Esophagus mucosa (tissue), 1 donor: Measurements from ENCODE around the gene HNF4A. TPM values are rescaled to one million over a fixed set of nuclear protein-coding genes. Genes with fewer than 3 reads are reported as not detected.
A peak's percentile ranks its signal among the peaks of the same experiment; 100 is the strongest.
"Not testable (repeated sequence)": the region's sequence is repeated elsewhere in the genome, so short reads cannot be mapped to it uniquely, and the experiment has no call there.

Experiments
- ATAC-seq: fragments of 200-7000 bp; cut with Tn5 transposase; one replicate; pipeline ENCODE4 v1.9.1; 2020
- total RNA-seq: library from RNA; stranded (reverse); gene quantifications from one replicate; pipeline ENCODE4 v1.2.4, GENCODE V29; 2023
- donor health status: DM: yes; HTN: yes; CAD: no.

HNF4A gene
- not detected for total RNA-seq

DNA sequence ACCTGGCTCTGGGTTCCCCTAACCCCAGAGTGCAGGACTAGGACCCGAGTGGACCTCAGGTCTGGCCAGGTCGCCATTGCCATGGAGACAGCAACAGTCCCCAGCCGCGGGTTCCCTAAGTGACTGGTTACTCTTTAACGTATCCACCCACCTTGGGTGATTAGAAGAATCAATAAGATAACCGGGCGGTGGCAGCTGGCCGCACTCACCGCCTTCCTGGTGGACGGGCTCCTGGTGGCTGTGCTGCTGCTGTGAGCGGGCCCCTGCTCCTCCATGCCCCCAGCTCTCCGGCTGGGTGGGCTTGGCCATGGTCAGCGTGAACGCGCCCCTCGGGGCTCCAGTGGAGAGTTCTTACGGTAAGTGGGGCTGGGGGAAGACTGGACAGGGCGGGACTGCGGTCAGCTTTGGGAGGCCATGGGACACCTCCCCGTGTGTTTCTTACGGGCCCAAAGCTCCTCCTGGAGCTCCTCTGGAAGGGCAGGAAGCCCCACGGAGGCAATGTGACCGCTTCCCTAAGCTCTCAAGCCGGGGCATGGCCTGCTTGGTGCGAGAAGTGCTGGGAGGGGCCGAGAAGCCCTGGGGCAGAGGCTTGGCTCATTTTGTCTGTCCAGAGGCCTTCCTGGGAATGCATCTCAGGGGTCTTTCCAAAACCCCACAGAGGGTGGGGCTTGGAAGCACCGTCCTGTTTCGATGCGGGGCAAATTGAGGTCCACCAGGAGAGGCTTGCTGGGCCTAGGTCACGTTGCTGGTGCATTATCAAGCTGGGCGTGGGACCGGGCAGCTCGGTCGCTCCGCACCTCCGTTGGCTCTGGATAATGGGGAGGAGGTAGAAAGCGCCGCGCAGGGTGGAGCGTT is at the start of gene HNF4A:
Gene HNF4A, plus strand, starts transcription at position 202 of the 855 bp plus-strand sequence. Its CDS starts 106 bp downstream, at position 308.
- no peak for ATAC-seq

DNA sequence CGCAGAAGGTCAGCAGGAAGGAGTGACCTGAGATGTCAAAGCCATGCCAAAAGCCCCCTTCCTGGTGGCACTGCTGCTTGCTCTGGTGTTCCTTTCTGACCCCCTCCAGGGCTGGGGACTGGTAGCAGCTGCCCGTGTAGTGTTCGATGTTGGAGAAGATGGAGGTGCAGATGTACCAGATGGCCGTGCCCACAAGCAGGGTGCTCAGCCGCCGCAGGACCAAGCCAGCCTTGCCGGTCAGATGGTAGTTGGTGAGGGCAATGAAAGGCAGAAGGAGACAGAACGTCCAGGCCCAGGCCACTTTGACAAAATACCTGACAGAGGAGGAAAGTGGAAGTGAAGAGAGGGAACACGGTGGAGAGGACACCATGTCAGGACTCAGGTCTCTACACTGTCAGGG is 48.6 kb upstream of the HNF4A start:
- ATAC-seq: no peak

DNA sequence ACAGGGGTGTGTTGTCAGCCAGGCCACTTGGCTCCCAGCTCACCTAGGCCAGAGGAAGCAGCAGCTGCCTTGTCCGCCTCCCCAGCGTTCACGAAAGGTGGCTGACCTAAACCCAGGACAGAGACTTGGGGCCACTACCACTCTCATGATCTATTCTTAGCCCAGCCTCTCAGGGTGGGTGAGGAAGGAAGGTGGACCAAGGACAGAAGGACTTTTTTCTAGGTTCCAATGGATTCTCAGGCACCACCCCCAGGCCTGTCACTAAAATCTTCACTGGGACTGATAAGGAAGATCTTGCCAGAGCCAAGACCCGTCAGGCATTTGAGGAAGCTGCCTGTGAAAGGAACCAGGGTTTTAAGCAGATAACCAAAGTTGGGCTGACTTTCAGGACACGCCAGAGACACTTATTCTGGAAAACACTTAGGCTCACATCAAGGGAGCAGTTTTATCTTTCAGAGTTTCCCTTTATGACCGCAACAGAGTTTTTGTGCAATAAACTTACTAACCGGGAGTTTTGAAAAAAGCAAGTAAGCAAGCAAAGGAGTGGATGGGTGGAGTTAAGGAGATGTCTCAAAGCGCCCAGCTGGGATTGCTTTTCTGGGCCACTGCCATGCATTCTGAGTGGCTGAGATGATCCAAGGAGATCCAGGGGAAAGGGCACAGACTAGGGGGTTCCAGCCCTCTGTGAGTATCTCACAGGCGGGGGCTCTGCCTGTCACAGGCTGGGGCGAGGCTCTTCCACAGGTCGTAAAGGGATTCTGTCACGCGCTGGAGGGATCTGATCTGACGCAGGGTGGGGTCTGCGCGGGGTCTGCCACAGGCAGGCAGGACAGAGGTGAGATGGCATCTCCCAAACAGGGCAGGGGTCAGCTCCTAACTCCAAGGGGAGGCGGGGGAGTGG is 45.5 kb upstream of the HNF4A start:
- peak; percentile 4 for ATAC-seq

DNA sequence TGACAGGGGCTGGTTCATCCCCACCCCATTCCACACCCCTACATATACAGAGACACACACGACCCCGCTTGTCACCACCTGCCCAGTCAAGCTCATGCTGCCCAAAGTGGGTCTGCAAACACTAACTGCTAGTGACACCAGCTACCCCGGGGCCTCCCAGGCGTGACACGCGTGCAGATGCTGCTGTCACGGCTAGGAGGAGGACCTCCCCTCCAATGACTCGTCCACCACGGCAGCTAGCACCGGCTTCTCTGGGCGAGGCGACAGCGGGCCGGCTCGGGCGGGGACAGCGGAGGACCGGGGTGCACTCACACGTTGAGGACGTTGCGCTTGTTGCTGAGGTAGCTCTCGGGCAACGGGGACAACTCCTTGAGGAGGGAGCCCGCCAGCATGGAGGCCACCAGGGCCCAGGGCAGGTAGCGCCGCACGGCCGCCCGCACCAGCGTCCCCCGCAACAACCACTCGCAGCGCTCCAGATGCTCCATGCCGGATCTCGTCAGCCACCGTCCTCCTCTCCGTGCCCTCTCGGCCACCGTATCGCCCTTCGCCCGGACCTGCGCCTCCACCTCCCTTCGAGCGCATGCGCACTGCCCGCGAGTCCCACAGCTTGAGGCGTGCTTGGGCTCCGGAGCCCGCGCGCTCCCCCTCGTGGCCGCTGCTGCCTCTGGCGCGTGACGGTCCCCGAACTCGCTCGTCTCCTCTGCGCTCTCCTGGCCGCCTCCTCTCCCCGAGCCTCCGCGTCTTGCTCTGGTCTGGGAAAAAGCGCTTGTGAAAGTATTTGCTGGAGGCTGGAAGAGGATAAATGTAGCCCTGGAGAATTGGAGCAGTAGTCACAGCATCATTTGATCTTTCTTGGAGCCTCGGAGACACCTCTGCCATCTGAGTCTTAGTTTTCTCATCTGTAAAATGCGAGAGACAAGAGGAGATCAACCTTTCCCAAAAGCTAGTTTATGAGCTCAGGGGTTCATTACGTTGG is 44.5 kb upstream of the HNF4A start, which contains the start of gene FITM2:
Gene FITM2, minus strand, starts transcription at position 539 of the 976 bp plus-strand sequence. Its CDS starts 54 bp downstream, at position 485.
- ATAC-seq: peak; percentile 99

DNA sequence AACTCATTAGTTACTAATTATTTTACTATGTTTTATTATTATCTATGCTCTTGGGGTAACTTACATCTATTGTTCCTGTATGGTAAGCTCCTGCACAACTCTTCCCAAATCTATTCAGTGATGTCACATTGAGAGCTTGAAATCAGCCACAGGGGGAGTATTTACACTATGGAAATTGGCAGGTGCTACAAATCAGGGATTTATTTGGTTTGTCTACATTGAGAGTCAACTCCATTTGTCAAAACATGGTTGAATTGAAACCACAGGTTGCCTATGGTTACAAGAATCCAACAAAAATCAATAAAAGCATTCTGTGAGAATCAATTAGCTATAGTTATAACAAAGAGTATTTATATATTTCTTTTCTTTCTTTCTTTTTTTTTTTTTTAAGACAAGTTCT is 40.6 kb upstream of the HNF4A start:
- no peak for ATAC-seq

DNA sequence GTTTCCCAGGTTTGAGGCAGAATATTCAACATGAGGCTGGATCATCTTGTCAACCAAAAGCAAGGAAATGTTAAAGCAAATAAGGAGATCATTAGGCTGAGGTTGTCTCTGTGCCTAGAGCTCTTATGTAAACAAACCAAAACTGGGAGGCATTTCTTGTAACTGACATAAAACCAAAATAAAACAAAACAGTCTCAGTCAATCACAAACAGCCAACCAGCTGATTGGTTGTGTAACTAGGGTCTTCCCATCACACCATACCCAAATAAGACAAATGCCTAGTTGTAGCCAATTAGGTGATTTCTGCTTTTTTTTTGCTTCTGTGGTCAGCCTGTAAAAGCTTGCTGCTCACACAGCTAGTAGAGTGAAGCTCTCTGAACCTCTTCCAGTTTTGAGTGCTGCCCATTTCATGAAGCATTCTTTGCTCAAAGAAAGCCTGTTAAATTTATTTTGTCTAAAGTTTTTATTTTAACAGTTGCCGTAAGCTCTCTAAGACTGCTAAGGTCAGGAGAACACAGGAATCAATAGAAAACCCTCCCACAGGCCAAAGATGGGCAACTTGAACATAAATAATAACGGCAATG is 35.6 kb upstream of the HNF4A start:
- ATAC-seq: no peak

DNA sequence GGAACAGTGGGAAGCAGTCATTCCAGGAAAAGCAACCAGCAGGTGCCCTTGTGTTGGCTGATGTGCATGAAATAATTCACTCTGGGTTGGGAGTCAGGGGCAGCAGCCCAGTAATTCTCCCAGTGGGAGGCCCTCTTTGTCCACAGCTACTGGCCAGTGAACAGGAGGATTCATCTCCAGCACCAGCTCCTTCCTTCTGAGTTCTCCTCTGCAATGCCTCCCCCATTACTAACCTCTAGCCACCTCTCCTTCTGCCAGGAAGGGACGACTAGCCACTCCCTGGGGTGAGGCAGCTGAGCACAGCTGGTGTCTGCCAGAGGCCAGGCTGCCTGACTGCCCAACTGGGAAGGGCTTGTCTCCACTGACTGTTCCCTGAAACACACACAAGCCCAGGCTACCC is 31.2 kb upstream of the HNF4A start:
- peak; percentile 87 for ATAC-seq

DNA sequence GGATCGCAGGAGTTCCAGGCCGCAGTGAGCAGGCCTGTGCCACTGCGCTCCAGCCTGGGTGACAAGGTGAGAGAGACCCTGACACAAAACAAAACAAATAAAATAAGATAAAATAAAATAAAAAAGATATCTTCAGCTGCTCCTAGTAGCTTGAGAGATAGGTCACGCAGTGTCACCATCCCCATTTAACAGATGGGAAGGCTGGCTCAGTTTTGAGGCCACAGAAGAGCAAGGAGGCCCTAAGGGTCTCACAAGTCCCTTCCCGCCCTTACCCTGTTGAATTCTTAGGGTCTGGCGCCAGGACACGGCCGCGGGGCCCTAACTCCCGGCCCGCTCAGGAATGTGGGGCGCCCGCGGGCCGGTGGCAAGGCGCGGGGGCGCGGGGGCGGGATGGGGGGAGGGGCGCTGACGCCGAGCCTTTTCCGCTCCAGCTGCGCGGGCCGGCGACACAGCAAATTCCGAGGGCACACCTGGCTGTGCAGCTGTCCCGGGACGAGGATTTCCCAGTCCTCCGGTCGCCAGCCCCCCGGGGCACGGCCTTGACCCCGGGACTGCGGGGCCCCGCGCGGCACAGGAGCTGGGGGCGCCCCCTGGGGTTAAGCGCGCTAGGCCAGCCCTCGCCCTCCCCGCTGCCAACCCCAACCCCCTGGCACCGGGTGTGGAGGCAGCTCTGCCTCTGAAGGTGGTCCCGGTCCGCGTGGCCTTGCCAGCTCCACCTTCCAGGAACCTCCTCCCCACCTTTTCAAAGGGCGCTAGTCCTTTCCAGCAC is 28.9 kb upstream of the HNF4A start:
- ATAC-seq: no peak

DNA sequence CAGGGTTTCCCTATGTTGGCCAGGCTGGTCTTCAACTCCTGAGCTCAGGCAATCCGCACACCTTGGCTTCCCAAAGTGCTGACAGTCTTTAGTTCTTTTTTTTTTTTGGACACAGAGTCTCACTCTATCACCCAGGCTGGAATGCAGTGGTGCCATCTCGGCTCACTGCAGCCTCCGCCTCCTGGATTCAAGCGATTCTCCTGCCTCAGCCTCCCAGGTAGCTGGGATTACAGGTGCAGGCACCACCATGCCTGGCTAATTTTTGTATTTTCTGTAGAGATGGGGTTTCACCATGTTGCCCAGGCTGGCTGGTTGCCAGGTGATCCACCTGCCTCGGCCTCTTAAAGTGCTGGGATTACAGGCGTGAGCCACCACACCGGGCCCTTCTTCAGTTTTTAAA is 27.8 kb upstream of the HNF4A start:
- not testable (repeated sequence) for ATAC-seq

DNA sequence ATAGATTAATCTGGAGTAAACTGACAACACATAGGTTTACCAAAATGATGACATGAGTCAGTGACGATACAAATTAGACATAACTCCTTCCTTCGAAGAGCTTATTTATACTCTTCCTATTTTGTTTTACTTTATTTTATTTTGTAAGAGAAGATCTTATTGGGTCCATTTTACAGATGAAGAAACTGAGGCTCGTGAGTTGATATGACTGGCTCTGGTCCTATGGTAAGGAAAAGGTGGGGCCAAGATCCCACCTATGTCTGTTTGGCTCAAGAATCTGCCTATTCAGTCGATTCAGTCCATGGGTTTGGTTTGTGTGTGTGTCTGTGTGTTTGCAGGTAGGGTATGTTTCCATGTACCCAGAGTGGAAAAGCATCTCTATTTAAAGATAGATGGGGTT is 27.1 kb upstream of the HNF4A start:
- no peak for ATAC-seq

DNA sequence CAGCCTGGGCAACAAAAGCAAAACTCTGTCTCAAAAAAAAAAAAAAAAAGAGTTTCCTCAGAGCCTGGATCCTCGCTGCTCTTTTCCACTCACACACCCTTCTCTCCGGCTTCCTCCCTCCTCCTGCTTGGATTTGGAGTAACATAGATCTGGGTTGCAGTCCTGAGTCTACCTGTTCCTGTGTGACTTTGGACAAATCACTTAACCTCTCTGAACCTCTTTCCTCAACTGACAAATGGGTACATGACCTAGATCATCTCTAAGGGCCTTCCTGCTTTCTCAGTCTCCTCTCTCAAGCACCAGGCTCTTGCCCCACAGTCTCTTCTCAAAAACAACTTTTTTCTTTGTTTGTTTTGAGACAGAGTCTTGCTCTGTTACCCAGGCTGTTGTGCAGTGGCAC is 24.3 kb upstream of the HNF4A start:
- ATAC-seq: no peak

DNA sequence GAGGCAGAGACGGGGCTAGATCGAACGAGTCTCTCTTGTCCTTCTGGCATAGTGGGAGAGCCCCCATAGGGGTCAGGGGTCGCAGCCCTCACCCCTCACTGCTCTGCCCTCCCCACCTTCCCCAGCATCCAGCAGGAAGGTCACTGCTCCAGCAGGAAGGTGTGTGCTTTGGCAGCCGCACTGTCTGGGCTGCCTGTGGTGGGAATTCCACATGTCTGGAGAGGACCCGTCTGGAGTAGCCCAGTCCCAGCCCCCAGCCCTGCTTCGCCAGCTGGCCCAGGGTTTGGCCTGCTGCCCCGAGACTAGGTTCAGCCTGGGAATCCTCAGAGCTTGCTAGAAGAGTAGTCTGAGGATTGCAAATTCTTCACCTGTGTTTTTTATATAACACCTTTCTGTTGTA is 21.2 kb upstream of the HNF4A start:
- no peak for ATAC-seq

DNA sequence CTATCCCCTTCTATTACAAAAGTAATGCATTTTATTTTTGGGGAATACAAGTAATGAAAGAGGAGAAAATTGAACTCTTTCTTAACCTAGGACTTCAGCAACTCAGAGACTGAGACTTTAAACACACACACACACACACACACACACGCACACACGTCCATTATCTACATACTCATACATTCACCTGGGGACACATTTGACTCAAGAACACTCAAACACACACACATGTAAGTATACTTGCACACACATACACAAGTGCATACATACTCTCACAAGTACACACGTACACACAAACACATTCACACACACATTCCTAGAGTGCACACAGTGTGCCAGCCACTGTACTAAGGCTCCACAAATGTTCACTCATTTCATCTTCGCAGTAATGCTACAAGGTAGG is 20.8 kb upstream of the HNF4A start:
- no peak for ATAC-seq

DNA sequence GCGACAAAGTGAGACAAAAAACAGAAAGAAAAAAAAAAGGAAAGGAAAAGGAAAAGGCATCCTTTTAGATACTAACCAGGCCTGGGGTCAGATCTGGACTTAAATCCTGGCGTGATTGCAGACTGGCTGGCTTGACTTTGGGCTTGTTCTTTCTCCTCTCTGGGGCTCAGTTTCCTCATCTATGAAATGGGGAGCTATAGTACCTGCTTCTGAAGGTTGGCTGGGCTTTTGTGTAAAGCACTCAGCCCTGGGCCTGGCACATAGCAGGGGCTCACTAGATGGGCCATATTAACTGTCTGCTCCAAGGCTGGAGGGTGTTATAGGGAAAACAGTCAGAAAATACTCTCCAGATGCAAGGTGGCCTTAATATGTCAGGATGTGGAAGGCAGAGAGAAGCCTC is 19.8 kb upstream of the HNF4A start:
- no peak for ATAC-seq

DNA sequence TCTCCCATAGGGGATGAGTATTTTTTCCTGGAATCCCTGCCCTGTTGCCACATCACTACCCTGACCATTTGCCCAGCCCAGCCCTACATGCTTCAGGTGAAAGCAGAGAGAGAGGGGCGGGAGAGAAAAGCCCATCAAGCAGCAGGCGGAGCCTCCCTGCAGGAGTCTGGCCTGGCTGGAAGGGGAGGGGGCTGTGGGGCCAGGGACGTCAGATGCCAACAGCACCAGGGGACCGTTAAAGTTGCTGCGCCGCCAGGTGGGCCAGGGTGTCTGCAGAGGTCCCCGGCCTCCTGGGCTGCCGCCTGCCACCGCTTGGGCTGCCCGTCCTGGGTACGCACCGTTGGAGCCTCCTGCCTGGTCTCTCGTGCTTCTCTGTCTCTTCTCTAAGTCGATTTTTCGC is 19.4 kb upstream of the HNF4A start:
- ATAC-seq: no peak

DNA sequence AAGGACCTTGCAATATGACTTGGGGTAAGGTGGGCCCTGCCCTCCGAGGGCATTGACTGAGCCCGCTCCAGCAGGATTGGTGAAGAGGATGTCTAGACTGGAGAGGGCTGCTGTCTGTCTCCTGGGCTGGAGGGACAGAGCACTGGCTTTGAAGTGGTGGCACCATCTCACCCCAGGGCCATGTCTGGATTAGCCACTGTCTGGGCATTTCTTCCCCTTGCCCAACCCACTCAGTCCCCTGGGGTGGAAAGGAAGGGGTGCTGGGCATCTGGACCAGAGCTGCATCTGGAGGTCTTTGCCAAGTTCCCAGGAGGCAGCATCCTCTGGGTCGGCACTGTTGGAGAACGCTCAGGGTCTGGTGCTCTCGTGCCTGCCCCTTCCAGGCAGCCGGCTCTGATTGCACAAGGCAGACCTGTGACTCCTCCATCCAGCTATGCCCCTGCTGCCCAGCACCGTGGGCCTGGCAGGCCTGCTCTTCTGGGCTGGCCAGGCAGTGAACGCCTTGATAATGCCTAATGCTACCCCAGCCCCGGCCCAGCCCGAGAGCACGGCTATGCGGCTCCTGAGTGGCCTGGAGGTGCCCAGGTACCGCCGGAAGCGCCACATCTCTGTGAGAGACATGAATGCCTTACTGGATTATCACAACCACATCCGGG is 18.6 kb upstream of the HNF4A start, which contains the start of gene R3HDML:
Gene R3HDML, plus strand, starts transcription at position 319 of the 656 bp plus-strand sequence. Its CDS starts 115 bp downstream, at position 434.
- no peak for ATAC-seq

DNA sequence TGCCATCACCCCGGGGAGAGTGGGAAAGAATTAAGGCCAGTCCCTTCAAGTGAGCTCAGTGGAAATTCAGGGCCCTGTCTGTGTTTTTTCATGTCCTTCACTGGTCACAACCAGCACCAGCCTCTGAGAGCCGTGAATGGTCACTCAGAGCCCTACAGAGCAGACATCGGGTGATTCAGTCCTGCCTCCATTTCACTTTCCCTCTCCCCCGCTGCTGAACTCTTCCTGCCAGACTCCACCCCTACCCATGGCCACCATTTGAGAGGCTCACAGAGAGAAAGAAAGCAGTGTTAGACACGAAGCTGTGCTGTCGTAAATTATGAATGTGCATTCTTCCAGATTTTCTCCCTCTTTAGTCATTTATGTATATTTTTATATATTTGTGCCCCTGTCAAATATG is 13.3 kb upstream of the HNF4A start:
- no peak for ATAC-seq

DNA sequence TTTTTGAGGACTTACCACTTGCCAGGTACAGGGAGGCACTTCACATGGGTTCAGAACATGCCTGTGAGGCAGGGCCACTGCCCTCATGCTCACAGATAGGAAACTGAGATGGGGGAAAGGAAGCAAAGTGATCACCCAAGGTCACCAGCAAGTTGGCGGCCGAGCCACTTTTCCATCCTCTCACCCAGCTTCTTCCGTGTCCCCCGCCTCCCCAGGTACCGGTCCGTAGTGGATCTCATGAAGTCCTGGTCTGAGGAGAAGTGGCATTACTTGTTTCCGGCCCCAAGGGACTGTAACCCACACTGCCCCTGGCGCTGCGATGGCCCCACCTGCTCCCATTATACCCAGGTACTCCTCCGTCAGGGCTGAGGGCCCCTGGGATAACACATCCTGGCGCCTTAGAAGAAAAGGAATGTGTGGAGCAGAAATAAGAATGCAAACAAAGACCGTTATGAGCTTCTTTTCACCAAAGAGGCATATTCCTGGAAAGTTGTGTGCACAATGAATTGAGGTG is 12.3 kb upstream of the HNF4A start:
- no peak for ATAC-seq

DNA sequence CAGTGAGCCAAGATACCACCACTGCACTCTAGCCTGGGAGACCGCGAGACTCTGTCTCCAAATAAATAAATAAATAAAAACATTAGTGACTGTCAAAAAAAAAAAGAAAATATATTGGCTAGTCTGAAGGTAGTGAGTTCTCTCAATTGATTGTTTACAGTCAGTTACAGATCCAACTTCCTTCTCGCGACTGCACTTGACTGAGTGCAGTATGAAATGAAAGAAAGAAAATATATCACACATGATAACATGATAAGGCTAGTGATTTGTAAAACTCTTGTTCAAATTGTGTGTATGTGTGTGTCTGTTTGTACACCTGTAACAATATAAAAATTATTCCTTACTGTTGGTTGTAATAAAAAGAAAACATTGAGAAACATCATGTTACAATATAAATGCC is 10.8 kb upstream of the HNF4A start:
- no peak for ATAC-seq

DNA sequence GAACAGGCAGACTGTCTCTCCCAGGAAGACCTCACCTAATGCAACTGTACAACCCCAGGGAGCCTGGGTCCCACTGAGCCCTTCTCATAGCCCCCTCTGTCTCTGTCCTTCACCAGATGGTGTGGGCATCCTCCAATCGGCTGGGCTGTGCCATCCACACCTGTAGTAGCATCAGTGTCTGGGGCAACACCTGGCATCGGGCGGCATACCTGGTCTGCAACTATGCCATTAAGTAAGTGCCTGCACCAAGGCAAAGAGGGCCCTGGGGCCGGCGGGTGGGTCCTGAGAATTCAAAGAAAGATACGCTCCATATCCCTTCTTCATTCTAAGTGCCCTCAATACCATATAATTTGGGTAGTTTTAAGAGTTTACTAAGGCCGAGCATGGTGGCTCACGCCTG is 10.4 kb upstream of the HNF4A start:
- ATAC-seq: no peak
